Measurements from ENCODE around the gene BPIFA1. TPM values are rescaled to one million over a fixed set of nuclear protein-coding genes. Genes with fewer than 3 reads are reported as not detected.

Gene BPIFA1
- total and polyA plus RNA-seq, 9 of the 15 experiments (the other 6 are each of a cell fraction or from before 2014, with no cell fraction given) = not detected

GRCh38 chr20:33236351-33236750 lies 555 bp downstream of the BPIFA1 start (continued):
- TF ChIP-seq MGA (IDR thresholded peaks at IDR 0.05) (no peak), ZBTB34 (CRISPR knock-in tag; IDR thresholded peaks at IDR 0.05) (no peak), MCM2 (IDR thresholded peaks at IDR 0.05; ENCODE audit: low read depth) (no peak), GATAD2A (IDR thresholded peaks at IDR 0.05) (no peak), MAFG (tag; conservative IDR thresholded peaks at IDR 0.05) (peak; percentile 59), SREBF2 (CRISPR knock-in tag; IDR thresholded peaks at IDR 0.05) (no peak), ZNF511 (CRISPR knock-in tag; IDR thresholded peaks at IDR 0.05) (no peak)
- TF ChIP-seq, protein P1, sequence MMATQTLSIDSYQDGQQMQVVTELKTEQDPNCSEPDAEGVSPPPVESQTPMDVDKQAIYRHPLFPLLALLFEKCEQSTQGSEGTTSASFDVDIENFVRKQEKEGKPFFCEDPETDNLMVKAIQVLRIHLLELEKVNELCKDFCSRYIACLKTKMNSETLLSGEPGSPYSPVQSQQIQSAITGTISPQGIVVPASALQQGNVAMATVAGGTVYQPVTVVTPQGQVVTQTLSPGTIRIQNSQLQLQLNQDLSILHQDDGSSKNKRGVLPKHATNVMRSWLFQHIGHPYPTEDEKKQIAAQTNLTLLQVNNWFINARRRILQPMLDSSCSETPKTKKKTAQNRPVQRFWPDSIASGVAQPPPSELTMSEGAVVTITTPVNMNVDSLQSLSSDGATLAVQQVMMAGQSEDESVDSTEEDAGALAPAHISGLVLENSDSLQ (IDR thresholded peaks at IDR 0.05) = no peak
- TF ChIP-seq, protein P2, sequence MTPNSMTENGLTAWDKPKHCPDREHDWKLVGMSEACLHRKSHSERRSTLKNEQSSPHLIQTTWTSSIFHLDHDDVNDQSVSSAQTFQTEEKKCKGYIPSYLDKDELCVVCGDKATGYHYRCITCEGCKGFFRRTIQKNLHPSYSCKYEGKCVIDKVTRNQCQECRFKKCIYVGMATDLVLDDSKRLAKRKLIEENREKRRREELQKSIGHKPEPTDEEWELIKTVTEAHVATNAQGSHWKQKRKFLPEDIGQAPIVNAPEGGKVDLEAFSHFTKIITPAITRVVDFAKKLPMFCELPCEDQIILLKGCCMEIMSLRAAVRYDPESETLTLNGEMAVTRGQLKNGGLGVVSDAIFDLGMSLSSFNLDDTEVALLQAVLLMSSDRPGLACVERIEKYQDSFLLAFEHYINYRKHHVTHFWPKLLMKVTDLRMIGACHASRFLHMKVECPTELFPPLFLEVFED (CRISPR knock-in tag; conservative IDR thresholded peaks at IDR 0.05) = no peak

Measured in K562 (cell line).